Memory B cell (primary cell): ENCODE results near the gene CELF5.

ENCODE experiments used
- ATAC-seq: fragments of 150-1000 bp; cut with Tn5 transposase; 2 replicates; pipeline ENCODE4 v1.10.0; 2021; ENCODE audit warnings: low read depth, mild to moderate bottlenecking, moderate library complexity
- DNase-seq, 2 donors: peaks; one replicate each; pipeline ENCODE4 v3.0.0; 2022; ENCODE audit warnings: low spot score in 2 of 2
- H3K27ac Mint-ChIP-seq: one replicate; pipeline ENCODE4 v1.8.0; 2022; ENCODE audit warnings: mild to moderate bottlenecking, moderate library complexity, mixed read lengths
- H3K27me3 Mint-ChIP-seq: one replicate; pipeline ENCODE4 v1.8.0; 2022; ENCODE audit warnings: mixed read lengths
- H3K36me3 Mint-ChIP-seq: one replicate; pipeline ENCODE4 v1.8.0; 2022; ENCODE audit warnings: mild to moderate bottlenecking, mixed read lengths
- H3K4me1 Mint-ChIP-seq: one replicate; pipeline ENCODE4 v1.8.0; 2022; ENCODE audit warnings: mixed read lengths
- H3K4me3 Mint-ChIP-seq: one replicate; pipeline ENCODE4 v1.8.0; 2022; ENCODE audit warnings: mild to moderate bottlenecking, moderate library complexity, mixed read lengths
- H3K9me3 Mint-ChIP-seq: one replicate; pipeline ENCODE4 v1.8.0; 2022; ENCODE audit warnings: mixed read lengths

Gene CELF5

GRCh38 chr19:3274942-3275582 is 50.6 kb downstream of the CELF5 start:
- Mint-ChIP-seq H3K27ac (no peak overlapping the region), H3K4me3 (peak overlapping the region; percentile 89), H3K9me3 (peaks cover 3% of the 10 kb centered on the region), H3K4me1 (peaks cover 8% of the 10 kb centered on the region), H3K36me3 (peaks cover 9% of the 10 kb centered on the region), H3K27me3 (peaks cover 38% of the 10 kb centered on the region)
- DNase-seq: peak in 1 of 2 donors; percentile 11
- peak; percentile 26 for ATAC-seq

GRCh38 chr19:3275583-3276340 is 51.3 kb downstream of the CELF5 start:
- Mint-ChIP-seq H3K4me3 (peak overlapping the region; percentile 89), H3K27me3 (peaks cover 36% of the 10 kb centered on the region), H3K4me1 (peaks cover 8% of the 10 kb centered on the region), H3K36me3 (peaks cover 9% of the 10 kb centered on the region), H3K27ac (no peak overlapping the region), H3K9me3 (peaks cover 3% of the 10 kb centered on the region)
- ATAC-seq (peak; percentile 72), DNase-seq (peak; percentile 29 to 52)

DNA sequence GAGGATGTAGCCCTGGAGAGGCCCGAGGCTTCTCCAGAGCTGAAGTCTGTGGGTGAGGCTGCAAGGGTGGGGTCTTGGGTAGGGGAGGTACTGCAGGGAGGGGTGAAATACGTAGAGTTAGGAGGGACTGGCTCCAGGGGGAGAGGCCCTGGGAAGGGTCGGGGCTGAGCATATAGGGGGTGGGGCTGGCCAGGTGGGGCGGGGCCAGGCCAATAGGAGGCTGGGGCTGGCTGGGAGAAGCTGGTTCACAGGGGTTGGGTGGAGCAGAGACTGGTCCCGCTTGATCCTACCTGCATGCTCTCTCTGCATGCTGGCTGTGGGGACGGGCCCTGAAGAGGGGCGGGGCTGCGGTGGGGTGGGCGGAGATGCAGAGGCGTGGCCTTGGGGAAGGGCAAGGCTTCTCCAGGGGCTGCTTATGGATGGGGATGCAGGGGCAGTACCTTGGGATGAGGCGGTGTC is 51.9 kb downstream of the CELF5 start:
- Mint-ChIP-seq H3K27ac (no peak overlapping the region), H3K36me3 (peaks cover 8% of the 10 kb centered on the region), H3K4me1 (peaks cover 8% of the 10 kb centered on the region), H3K9me3 (peaks cover 3% of the 10 kb centered on the region), H3K27me3 (peaks cover 37% of the 10 kb centered on the region), H3K4me3 (peak overlapping the region; percentile 49)
- ATAC-seq (peak; percentile 15), DNase-seq (no peak)

DNA sequence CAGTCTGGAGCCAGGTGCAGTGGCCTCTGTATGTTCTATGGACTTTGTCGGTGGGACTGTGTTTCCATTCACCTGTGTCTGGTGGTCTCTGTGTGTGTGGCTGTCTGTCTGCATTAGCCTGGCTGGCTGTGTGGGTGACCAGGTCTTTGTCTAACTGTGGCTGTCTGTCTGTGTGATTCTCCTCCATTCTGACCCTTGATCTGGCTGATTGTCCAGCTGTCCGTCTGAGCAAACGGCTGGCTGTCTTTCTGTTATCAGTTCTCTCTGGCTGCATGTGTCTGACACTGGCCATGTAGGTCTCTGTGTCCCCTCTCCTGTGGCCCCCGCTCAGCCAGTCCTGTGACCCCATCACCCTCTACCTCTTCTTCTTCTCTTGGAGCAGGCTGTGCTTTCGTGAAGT is 53.2 kb downstream of the CELF5 start:
- no peak overlapping the region for H3K27ac Mint-ChIP-seq
- no peak overlapping the region for H3K4me3 Mint-ChIP-seq
- peaks cover 1% of the 10 kb centered on the region for H3K9me3 Mint-ChIP-seq
- no peak for ATAC-seq
- H3K36me3 Mint-ChIP-seq: peaks cover 3% of the 10 kb centered on the region
- H3K4me1 Mint-ChIP-seq: peaks cover 8% of the 10 kb centered on the region
- H3K27me3 Mint-ChIP-seq: peaks cover 42% of the 10 kb centered on the region
- no peak for DNase-seq

- Mint-ChIP-seq H3K9me3 (peaks cover 1% of the 10 kb centered on the region), H3K4me3 (no peak overlapping the region), H3K27ac (no peak overlapping the region), H3K27me3 (peaks cover 41% of the 10 kb centered on the region), H3K4me1 (peaks cover 8% of the 10 kb centered on the region), H3K36me3 (peaks cover 3% of the 10 kb centered on the region)
- DNase-seq: no peak
- ATAC-seq: no peak
Measured at GRCh38 chr19:3278294-3278693, 53.8 kb downstream of the CELF5 start.

DNA sequence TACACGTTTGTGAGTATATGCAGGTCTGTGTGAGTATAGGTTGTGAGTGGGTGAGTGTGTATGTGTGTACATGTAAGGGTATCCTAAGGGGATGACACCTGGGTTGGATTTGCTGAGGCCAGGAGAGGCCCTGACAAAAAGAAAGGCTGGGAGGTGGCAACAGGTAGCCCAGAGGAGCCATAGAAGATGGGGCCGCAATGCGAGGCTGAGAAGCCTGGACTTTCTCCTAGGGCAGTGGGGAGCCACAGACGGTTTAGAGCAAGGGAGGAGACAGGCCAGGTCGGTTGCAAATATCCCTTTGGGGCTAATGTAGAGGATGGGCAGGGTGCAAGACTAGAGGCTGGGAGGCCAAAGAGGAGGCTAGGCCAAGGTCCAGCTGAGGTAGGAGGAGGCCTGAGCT is 54.3 kb downstream of the CELF5 start:
- peaks cover 8% of the 10 kb centered on the region for H3K4me1 Mint-ChIP-seq
- no peak overlapping the region for H3K4me3 Mint-ChIP-seq
- no peak for DNase-seq
- peaks cover 3% of the 10 kb centered on the region for H3K36me3 Mint-ChIP-seq
- peaks cover 39% of the 10 kb centered on the region for H3K27me3 Mint-ChIP-seq
- H3K9me3 Mint-ChIP-seq: peaks cover 1% of the 10 kb centered on the region
- ATAC-seq: no peak
- no peak overlapping the region for H3K27ac Mint-ChIP-seq

DNA sequence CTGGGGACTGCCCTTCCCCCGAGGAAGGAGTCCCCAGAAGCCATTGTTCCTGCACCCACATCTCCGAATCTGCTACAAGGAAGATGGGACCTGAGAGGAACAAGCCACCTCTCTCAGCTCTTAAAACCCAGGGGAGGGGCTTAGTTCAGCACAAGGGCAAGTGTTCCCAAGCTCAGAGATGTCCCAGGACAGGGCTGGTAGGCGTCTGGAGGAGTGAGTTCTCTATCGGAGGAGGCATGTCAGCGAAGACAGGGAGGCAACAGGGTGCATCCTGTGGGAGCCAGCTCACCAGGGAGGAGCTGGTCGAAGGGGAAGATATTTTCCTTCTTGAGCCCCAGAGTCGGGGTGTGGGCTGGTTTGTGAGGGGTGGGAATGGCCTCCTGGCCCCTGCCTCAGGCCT is 54.8 kb downstream of the CELF5 start:
- peaks cover 8% of the 10 kb centered on the region for H3K4me1 Mint-ChIP-seq
- peaks cover 40% of the 10 kb centered on the region for H3K27me3 Mint-ChIP-seq
- peaks cover 3% of the 10 kb centered on the region for H3K36me3 Mint-ChIP-seq
- H3K9me3 Mint-ChIP-seq: peaks cover 1% of the 10 kb centered on the region
- H3K4me3 Mint-ChIP-seq: no peak overlapping the region
- ATAC-seq (no peak), DNase-seq (no peak)
- H3K27ac Mint-ChIP-seq: no peak overlapping the region

- DNase-seq (no peak), ATAC-seq (no peak)
- H3K4me3 Mint-ChIP-seq: no peak overlapping the region
- H3K9me3 Mint-ChIP-seq: peaks cover under 1% of the 10 kb centered on the region
- no peak overlapping the region for H3K27ac Mint-ChIP-seq
- peaks cover 35% of the 10 kb centered on the region for H3K27me3 Mint-ChIP-seq
- H3K4me1 Mint-ChIP-seq: peaks cover 4% of the 10 kb centered on the region
- H3K36me3 Mint-ChIP-seq: no peaks in the 10 kb centered on the region
Measured at GRCh38 chr19:3281026-3281425, 56.6 kb downstream of the CELF5 start.

DNA sequence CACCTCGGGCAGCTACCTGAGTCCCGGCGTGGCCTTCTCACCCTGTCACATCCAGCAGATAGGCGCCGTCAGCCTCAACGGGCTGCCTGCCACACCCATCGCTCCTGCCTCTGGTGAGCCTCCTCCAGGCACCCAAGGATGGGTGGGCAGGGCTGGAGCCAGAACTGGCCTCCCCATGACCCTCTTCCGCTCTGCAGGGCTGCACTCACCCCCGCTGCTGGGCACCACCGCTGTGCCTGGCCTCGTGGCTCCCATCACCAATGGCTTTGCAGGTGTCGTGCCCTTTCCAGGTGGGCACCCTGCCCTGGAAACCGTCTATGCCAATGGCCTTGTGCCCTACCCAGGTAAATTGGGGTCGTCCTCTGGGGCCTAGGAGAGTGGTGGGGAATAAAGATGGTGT is 57.7 kb downstream of the CELF5 start:
- DNase-seq: no peak
- peaks cover 4% of the 10 kb centered on the region for H3K4me1 Mint-ChIP-seq
- no peak overlapping the region for H3K4me3 Mint-ChIP-seq
- H3K36me3 Mint-ChIP-seq: no peaks in the 10 kb centered on the region
- no peak overlapping the region for H3K27ac Mint-ChIP-seq
- no peak for ATAC-seq
- H3K27me3 Mint-ChIP-seq: peaks cover 35% of the 10 kb centered on the region
- peaks cover 2% of the 10 kb centered on the region for H3K9me3 Mint-ChIP-seq

- no peaks in the 10 kb centered on the region for H3K36me3 Mint-ChIP-seq
- ATAC-seq: no peak
Measured at GRCh38 chr19:3282564-3282963, 58.1 kb downstream of the CELF5 start.

GRCh38 chr19:3283246-3283751 is 58.8 kb downstream of the CELF5 start:
- H3K9me3 Mint-ChIP-seq: peaks cover 2% of the 10 kb centered on the region
- peaks cover 37% of the 10 kb centered on the region for H3K27me3 Mint-ChIP-seq
- H3K4me1 Mint-ChIP-seq: peaks cover 4% of the 10 kb centered on the region
- H3K27ac Mint-ChIP-seq: no peak overlapping the region
- ATAC-seq (no peak), DNase-seq (no peak)
- no peak overlapping the region for H3K4me3 Mint-ChIP-seq
- no peaks in the 10 kb centered on the region for H3K36me3 Mint-ChIP-seq

More at GRCh38 chr19:3282564-3282963, 58.1 kb downstream of the CELF5 start:
- DNase-seq: no peak
- peaks cover 2% of the 10 kb centered on the region for H3K9me3 Mint-ChIP-seq
- peaks cover 36% of the 10 kb centered on the region for H3K27me3 Mint-ChIP-seq
- no peak overlapping the region for H3K27ac Mint-ChIP-seq
- peaks cover 4% of the 10 kb centered on the region for H3K4me1 Mint-ChIP-seq
- H3K4me3 Mint-ChIP-seq: no peak overlapping the region

GRCh38 chr19:3283886-3284657 is 59.6 kb downstream of the CELF5 start:
- H3K27ac Mint-ChIP-seq: no peak overlapping the region
- no peak for DNase-seq
- H3K4me3 Mint-ChIP-seq: no peak overlapping the region
- ATAC-seq: no peak
- H3K9me3 Mint-ChIP-seq: peaks cover 2% of the 10 kb centered on the region
- H3K27me3 Mint-ChIP-seq: peaks cover 30% of the 10 kb centered on the region
- peaks cover 4% of the 10 kb centered on the region for H3K4me1 Mint-ChIP-seq
- H3K36me3 Mint-ChIP-seq: no peaks in the 10 kb centered on the region

- Mint-ChIP-seq H3K9me3 (peaks cover 2% of the 10 kb centered on the region), H3K4me1 (peaks cover 4% of the 10 kb centered on the region), H3K27me3 (peaks cover 28% of the 10 kb centered on the region), H3K36me3 (no peaks in the 10 kb centered on the region), H3K27ac (no peak overlapping the region), H3K4me3 (no peak overlapping the region)
- ATAC-seq (peak; percentile 72), DNase-seq (peak in 1 of 2 donors; percentile 40)
Measured at GRCh38 chr19:3284759-3285646, 60.5 kb downstream of the CELF5 start.
